NCI-H1105 treated with DMSO at 0.1 percent for 48 hours (cell line): ENCODE results near the gene POLL.
"Not testable (repeated sequence)": the region's sequence is repeated elsewhere in the genome, so short reads cannot be mapped to it uniquely, and the experiment has no call there.

ENCODE experiments used
- DNase-seq: peaks from one replicate; lab custom pipeline; 2025; lab: John Stamatoyannopoulos, UW

POLL gene

GRCh38 chr10:101611096-101611905, 23.2 kb upstream of the POLL start:
- no peak for DNase-seq

GRCh38 chr10:101609481-101609880, 21.4 kb upstream of the POLL start:
- no peak for DNase-seq

- DNase-seq, result no peak
These were observed 19.1 kb upstream of the POLL start for GRCh38 chr10:101607124-101607523.

GRCh38 chr10:101602761-101603398, 14.8 kb upstream of the POLL start:
- peak; percentile 57 for DNase-seq

GRCh38 chr10:101601541-101601940, 13.5 kb upstream of the POLL start:
- peak; percentile 12 for DNase-seq

GRCh38 chr10:101597091-101597900, 9.2 kb upstream of the POLL start:
- no peak for DNase-seq

GRCh38 chr10:101595591-101596433, 7.8 kb upstream of the POLL start:
- no peak for DNase-seq

- not testable (repeated sequence) for DNase-seq
These were observed 5.3 kb upstream of the POLL start for GRCh38 chr10:101593331-101593730.

GRCh38 chr10:101588879-101589278, 822 bp upstream of the POLL start:
- DNase-seq, result no peak

GRCh38 chr10:101585841-101586240, 2.2 kb downstream of the POLL start:
- no peak for DNase-seq

GRCh38 chr10:101580486-101581399, 7.3 kb downstream of the POLL start:
- no peak for DNase-seq

- no peak for DNase-seq
These were observed 8.6 kb downstream of the POLL start for GRCh38 chr10:101579516-101579870.

- DNase-seq, result no peak
These were observed 9.1 kb downstream of the POLL start for GRCh38 chr10:101578803-101579515.

GRCh38 chr10:101578192-101578591, 9.9 kb downstream of the POLL start:
- no peak for DNase-seq

- DNase-seq, result no peak
These were observed 10.8 kb downstream of the POLL start for GRCh38 chr10:101577121-101577871.

- DNase-seq, result no peak
These were observed 11.7 kb downstream of the POLL start for GRCh38 chr10:101576211-101576863.

GRCh38 chr10:101575580-101576210, 12.4 kb downstream of the POLL start:
- DNase-seq, result no peak

- DNase-seq, result no peak
These were observed 13.0 kb downstream of the POLL start for GRCh38 chr10:101575091-101575490.
